ENCODE results near the gene GLIS1.

The GLIS1 gene

GRCh38 chr1:53469373-53469772 lies 269.6 kb downstream of the GLIS1 start:
- no peak for DNase-seq (ENCODE audit: low read depth, low spot score)
- H3K4me3 ChIP-seq (ENCODE audit: low read depth, low read length) = no peak overlapping the region
- CTCF ChIA-PET = interaction anchor here (0.8 to 7.9 kb wide), 12 partner anchors 8 to 284 kb away, joined by 3 to 54 read pairs (median 4); partner anchors contain the start of gene DMRTB1
- TF ChIP-seq CTCF (IDR thresholded peaks at IDR 0.05; ENCODE audit: insufficient read depth, low read length, missing control alignments) = no peak
- POLR2A ChIA-PET = no interaction called here

- POLR2A ChIA-PET = no interaction called here
- CTCF ChIA-PET = interaction anchor here (0.8 to 7.9 kb wide), 10 partner anchors 8 to 286 kb away, joined by 3 to 54 read pairs (median 5); partner anchors contain the start of gene DMRTB1
- DNase-seq (ENCODE audit: low read depth, low spot score) = no peak
- TF ChIP-seq CTCF (IDR thresholded peaks at IDR 0.05; ENCODE audit: insufficient read depth, low read length, missing control alignments) = no peak
- H3K4me3 ChIP-seq (ENCODE audit: low read depth, low read length) = no peak overlapping the region
Measured at GRCh38 chr1:53468374-53468773, 270.6 kb downstream of the GLIS1 start.

GRCh38 chr1:53467391-53467790 lies 271.6 kb downstream of the GLIS1 start:
- H3K4me3 ChIP-seq (ENCODE audit: low read depth, low read length) = no peak overlapping the region
- ChIA-PET POLR2A (no interaction called here), CTCF (interaction anchor here (1.0 to 2.5 kb wide), 4 partner anchors 11 to 287 kb away, joined by 3 to 7 read pairs (median 4); no protein-coding TSS in a partner anchor)
- TF ChIP-seq CTCF (IDR thresholded peaks at IDR 0.05; ENCODE audit: insufficient read depth, low read length, missing control alignments) = no peak
- DNase-seq (ENCODE audit: low read depth, low spot score) = no peak

- ChIA-PET CTCF (interaction anchor here (0.9 to 4.9 kb wide), 9 partner anchors 9 to 187 kb away, joined by 3 to 23 read pairs (median 10); no protein-coding TSS in a partner anchor), POLR2A (no interaction called here)
- DNase-seq (ENCODE audit: low read depth, low spot score) = no peak
- TF ChIP-seq CTCF (IDR thresholded peaks at IDR 0.05; ENCODE audit: insufficient read depth, low read length, missing control alignments) = no peak
- no peak overlapping the region for H3K4me3 ChIP-seq (ENCODE audit: low read depth, low read length)
Measured at GRCh38 chr1:53465023-53465957, 273.7 kb downstream of the GLIS1 start.

GRCh38 chr1:53463961-53464899 lies 274.7 kb downstream of the GLIS1 start:
- CTCF ChIA-PET = interaction anchor here (1.4 to 4.9 kb wide), 6 partner anchors 10 to 186 kb away, joined by 4 to 23 read pairs (median 14); no protein-coding TSS in a partner anchor
- no peak overlapping the region for H3K4me3 ChIP-seq (ENCODE audit: low read depth, low read length)
- no peak for TF ChIP-seq CTCF (IDR thresholded peaks at IDR 0.05; ENCODE audit: insufficient read depth, low read length, missing control alignments)
- DNase-seq (ENCODE audit: low read depth, low spot score) = no peak
- POLR2A ChIA-PET = no interaction called here
